Measurements from ENCODE around the gene PSMA6.

Gene PSMA6

DNA sequence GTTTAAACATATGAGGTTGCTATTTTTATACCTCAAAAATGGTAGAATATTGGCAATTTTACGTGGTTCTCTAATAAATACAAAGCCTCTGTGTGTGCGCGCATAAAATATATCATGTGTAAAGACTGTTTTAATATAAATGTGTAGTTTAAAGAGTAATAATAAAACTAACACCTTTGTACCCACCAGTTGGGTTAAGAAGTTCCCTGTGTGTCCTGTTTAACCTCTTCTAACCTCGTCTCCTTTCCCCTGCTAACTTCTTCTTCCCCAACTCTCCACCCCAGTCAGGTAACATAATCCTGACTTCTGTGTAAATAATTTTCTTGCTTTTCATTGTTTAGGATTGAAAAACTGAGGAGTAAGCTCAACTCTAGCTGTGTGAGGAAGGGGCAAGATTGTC, 47.6 kb upstream of the PSMA6 start:
- no peaks in the 10 kb centered on the region for H3F3A ChIP-seq (ENCODE audit: control insufficient read depth, insufficient read depth)
- no peaks in the 10 kb centered on the region for H3K9me3 ChIP-seq (ENCODE audit: control insufficient read depth, insufficient read depth, low read length)
- H3K4me2 ChIP-seq (ENCODE audit: low read length), result no peak overlapping the region
- H3K4me3 ChIP-seq (ENCODE audit: low read length), result no peak overlapping the region
- H3K27me3 ChIP-seq (ENCODE audit: control insufficient read depth, low read length), result no peaks in the 10 kb centered on the region
- H3K27ac ChIP-seq (ENCODE audit: low read depth, low read length), result no peak overlapping the region
- H3K36me3 ChIP-seq (ENCODE audit: control insufficient read depth, low read length), result peaks cover 6% of the 10 kb centered on the region; the same call in 1 of the 2 replicates
- TF ChIP-seq, protein P1, sequence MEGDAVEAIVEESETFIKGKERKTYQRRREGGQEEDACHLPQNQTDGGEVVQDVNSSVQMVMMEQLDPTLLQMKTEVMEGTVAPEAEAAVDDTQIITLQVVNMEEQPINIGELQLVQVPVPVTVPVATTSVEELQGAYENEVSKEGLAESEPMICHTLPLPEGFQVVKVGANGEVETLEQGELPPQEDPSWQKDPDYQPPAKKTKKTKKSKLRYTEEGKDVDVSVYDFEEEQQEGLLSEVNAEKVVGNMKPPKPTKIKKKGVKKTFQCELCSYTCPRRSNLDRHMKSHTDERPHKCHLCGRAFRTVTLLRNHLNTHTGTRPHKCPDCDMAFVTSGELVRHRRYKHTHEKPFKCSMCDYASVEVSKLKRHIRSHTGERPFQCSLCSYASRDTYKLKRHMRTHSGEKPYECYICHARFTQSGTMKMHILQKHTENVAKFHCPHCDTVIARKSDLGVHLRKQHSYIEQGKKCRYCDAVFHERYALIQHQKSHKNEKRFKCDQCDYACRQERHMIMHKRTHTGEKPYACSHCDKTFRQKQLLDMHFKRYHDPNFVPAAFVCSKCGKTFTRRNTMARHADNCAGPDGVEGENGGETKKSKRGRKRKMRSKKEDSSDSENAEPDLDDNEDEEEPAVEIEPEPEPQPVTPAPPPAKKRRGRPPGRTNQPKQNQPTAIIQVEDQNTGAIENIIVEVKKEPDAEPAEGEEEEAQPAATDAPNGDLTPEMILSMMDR (IDR thresholded peaks at IDR 0.05; ENCODE audit: low read depth, low read length, poor library complexity, severe bottlenecking), result no peak
- no peak for TF ChIP-seq EZH2phosphoT487 (IDR thresholded peaks at IDR 0.05; ENCODE audit: borderline replicate concordance, low read length)
- no peaks in the 10 kb centered on the region for H4K20me1 ChIP-seq (ENCODE audit: control insufficient read depth, insufficient read depth, low read depth, low read length)
- no peaks in the 10 kb centered on the region for H3K79me2 ChIP-seq (ENCODE audit: control insufficient read depth, low read length)
- H3K4me1 ChIP-seq (ENCODE audit: control insufficient read depth, low read length), result no peaks in the 10 kb centered on the region
- no peaks in the 10 kb centered on the region for H3K9me2 ChIP-seq (replicated peaks; ENCODE audit: control insufficient read depth, low read length)

DNA sequence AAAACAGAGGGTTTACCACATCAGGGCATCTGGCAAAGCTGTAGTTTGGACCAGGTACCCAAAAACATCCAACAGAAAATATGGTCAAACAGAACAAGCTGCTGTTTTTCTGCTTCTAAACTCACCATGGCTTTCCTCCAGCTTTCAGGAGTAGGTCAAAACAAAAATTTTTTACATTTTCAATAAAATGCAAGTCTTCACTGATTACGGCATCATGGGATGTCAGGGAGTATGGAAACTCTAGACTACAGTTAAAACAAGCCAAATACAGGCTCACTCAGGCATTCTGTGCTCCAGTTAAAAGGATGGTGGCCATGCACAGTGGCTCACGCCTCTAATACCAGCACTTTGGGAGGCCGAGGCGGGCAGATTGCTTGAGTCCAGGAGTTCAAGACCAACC, 47.1 kb upstream of the PSMA6 start:
- no peak overlapping the region for H3K4me2 ChIP-seq (ENCODE audit: low read length)
- H3F3A ChIP-seq (ENCODE audit: control insufficient read depth, insufficient read depth), result no peaks in the 10 kb centered on the region
- no peaks in the 10 kb centered on the region; the same call in 1 of the 2 replicates for H3K4me1 ChIP-seq (ENCODE audit: control insufficient read depth, low read length)
- no peaks in the 10 kb centered on the region for H3K27me3 ChIP-seq (ENCODE audit: control insufficient read depth, low read length)
- peaks cover 6% of the 10 kb centered on the region; the same call in 1 of the 2 replicates for H3K36me3 ChIP-seq (ENCODE audit: control insufficient read depth, low read length)
- H3K27ac ChIP-seq (ENCODE audit: low read depth, low read length), result no peak overlapping the region
- H3K9me2 ChIP-seq (replicated peaks; ENCODE audit: control insufficient read depth, low read length), result no peaks in the 10 kb centered on the region
- no peaks in the 10 kb centered on the region for H3K79me2 ChIP-seq (ENCODE audit: control insufficient read depth, low read length)
- H3K4me3 ChIP-seq (ENCODE audit: low read length), result no peak overlapping the region
- TF ChIP-seq, protein P1 (IDR thresholded peaks at IDR 0.05; ENCODE audit: low read depth, low read length, poor library complexity, severe bottlenecking), result no peak
- no peak for TF ChIP-seq EZH2phosphoT487 (IDR thresholded peaks at IDR 0.05; ENCODE audit: borderline replicate concordance, low read length)
- H3K9me3 ChIP-seq (ENCODE audit: control insufficient read depth, insufficient read depth, low read length), result no peaks in the 10 kb centered on the region
- H4K20me1 ChIP-seq (ENCODE audit: control insufficient read depth, insufficient read depth, low read depth, low read length), result no peaks in the 10 kb centered on the region

DNA sequence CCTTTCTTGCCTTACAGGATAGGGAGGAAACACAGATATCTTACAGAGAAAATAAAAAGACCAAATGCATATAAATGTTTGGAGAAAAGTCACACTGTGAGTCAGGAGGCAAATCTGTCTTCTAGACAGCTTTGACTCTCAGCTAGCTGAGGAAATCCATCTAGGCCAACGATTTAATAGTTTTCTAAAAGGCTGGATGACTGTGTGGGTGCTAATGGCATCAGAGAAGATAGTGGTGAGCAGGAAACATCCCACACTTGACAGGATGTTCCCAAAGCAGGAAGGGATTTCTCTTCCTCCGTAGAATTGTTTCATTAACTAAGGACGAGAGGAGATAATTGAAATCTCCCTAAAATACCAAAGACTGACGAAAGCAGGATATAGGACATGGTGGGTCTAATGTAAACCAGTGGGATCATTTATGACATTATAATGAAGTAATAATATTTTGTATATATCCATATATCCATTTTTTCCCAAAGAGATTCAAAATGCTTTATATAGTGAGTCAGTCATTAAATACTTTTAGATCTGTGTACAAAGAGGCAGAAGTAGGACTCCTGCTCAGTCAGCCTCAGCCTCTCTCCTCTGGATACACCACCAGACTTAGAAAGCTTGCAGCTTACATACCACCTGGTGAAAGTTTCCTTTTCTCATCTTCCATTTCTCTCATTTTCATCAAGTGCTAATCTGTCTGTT, 44.3 kb upstream of the PSMA6 start:
- Histone ChIP-seq H3K27ac (ENCODE audit: low read depth, low read length) (no peak overlapping the region), H3K27me3 (ENCODE audit: control insufficient read depth, low read length) (no peaks in the 10 kb centered on the region), H3K4me1 (ENCODE audit: control insufficient read depth, low read length) (peaks cover 4% of the 10 kb centered on the region), H3K4me3 (ENCODE audit: low read length) (no peak overlapping the region), H3K9me2 (replicated peaks; ENCODE audit: control insufficient read depth, low read length) (no peaks in the 10 kb centered on the region), H3K4me2 (ENCODE audit: low read length) (no peak overlapping the region), H4K20me1 (ENCODE audit: control insufficient read depth, insufficient read depth, low read depth, low read length) (no peaks in the 10 kb centered on the region), H3K9me3 (ENCODE audit: control insufficient read depth, insufficient read depth, low read length) (no peaks in the 10 kb centered on the region), H3K36me3 (ENCODE audit: control insufficient read depth, low read length) (peaks cover 6% of the 10 kb centered on the region; the same call in 1 of the 2 replicates), H3K79me2 (ENCODE audit: control insufficient read depth, low read length) (no peaks in the 10 kb centered on the region), H3F3A (ENCODE audit: control insufficient read depth, insufficient read depth) (no peaks in the 10 kb centered on the region)
- TF ChIP-seq, protein P1 (IDR thresholded peaks at IDR 0.05; ENCODE audit: low read depth, low read length, poor library complexity, severe bottlenecking), result no peak
- TF ChIP-seq EZH2phosphoT487 (IDR thresholded peaks at IDR 0.05; ENCODE audit: borderline replicate concordance, low read length), result no peak

Measured in DOHH2 (cell line).